Subcutaneous abdominal adipose tissue (tissue), 5 donors: ENCODE results near the gene ADARB2.

Experiments used
- H3K27ac ChIP-seq: one replicate; pipeline ENCODE4 v1.7.0; 2013; ENCODE audit warnings: low read depth, mild to moderate bottlenecking, inconsistent platforms, low read length, moderate library complexity
- H3K27me3 ChIP-seq, 5 donors: one replicate each; pipeline ENCODE4 v1.7.0; 2013; ENCODE audit warnings: low read length in 5 of 5, inconsistent platforms in 1 of 5; ENCODE audit not compliant: control insufficient read depth in 5 of 5, insufficient read depth in 4 of 5
- H3K36me3 ChIP-seq, 5 donors: one replicate each; pipeline ENCODE4 v1.7.0; 2013; ENCODE audit warnings: low read length in 5 of 5; ENCODE audit not compliant: control insufficient read depth in 5 of 5, insufficient read depth in 5 of 5
- H3K4me1 ChIP-seq, 5 donors: one replicate each; pipeline ENCODE4 v1.7.0; 2013; ENCODE audit warnings: low read length in 5 of 5, mild to moderate bottlenecking in 3 of 5, moderate library complexity in 1 of 5; ENCODE audit not compliant: control insufficient read depth in 5 of 5, insufficient read depth in 5 of 5
- H3K4me3 ChIP-seq, 5 donors: one replicate each; pipeline ENCODE4 v1.7.0; 2013; ENCODE audit warnings: low read length in 5 of 5, low read depth in 1 of 5
- H3K9ac ChIP-seq, 5 donors: one replicate each; pipeline ENCODE4 v1.7.0; 2013; ENCODE audit warnings: low read length in 5 of 5, mild to moderate bottlenecking in 4 of 5, moderate library complexity in 3 of 5
- H3K9me3 ChIP-seq, 5 donors: one replicate each; pipeline ENCODE4 v1.7.0; 2013; ENCODE audit warnings: low read length in 5 of 5; ENCODE audit not compliant: control insufficient read depth in 5 of 5
- donor health status: healthy.
- donor health status: healthy.
- donor health status: healthy.
- donor health status: healthy.
- donor health status: healthy.

The ADARB2 gene

DNA sequence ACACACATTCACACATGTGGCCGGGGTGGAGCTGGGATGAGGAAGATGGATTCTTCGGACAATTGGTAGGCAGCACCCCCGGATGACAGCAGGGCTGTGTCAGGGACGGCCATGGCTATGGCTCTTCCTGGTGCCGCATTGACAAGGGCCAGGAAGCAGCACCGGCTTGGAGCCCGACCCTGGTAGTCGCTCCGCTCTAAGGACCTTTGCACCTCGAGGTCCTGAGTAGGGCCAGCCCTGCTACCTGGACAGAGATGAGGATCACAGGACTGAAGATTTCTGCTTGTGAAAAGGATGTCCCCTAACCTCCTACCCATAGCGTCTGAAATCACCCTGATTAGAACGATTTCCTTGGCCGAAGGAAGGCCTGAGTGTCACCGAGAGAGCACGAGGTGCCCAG, 134.1 kb downstream of the ADARB2 start:
- Histone ChIP-seq H3K4me1 (peaks cover 0 to 2% (median 0%) of the 10 kb centered on the region in 5 donors), H3K27me3 (peaks cover under 1 to 17% (median 10%) of the 10 kb centered on the region in 5 donors), H3K36me3 (no peaks in the 10 kb centered on the region), H3K4me3 (no peak overlapping the region), H3K27ac (no peak overlapping the region), H3K9ac (no peak overlapping the region), H3K9me3 (no peaks in the 10 kb centered on the region)

DNA sequence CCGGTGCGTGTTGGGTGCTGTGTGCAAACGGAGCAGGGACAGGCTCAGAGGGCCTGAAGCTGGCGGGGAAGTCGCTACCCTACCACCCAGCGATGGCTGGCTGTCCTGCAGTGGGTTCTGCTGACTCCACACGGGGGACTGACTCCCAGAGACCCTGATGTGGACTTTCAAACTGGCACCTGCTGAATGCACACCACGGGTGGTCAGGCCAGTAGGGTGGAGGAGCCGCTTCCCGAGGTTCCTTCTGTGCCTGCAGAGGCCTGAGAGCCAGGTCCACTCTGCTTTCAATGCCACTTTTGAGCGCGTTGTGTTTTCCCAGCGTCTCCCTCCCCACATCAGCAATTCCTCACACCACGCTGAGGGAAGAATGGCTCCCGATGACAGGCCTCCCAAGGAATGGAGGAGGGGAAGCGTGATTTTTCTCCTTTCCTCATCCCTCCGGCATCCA, 135.3 kb downstream of the ADARB2 start:
- Histone ChIP-seq H3K27me3 (peaks cover 0 to 11% (median 7%) of the 10 kb centered on the region in 5 donors), H3K9ac (no peak overlapping the region), H3K4me3 (no peak overlapping the region), H3K27ac (no peak overlapping the region), H3K36me3 (no peaks in the 10 kb centered on the region), H3K4me1 (no peaks in the 10 kb centered on the region), H3K9me3 (peaks cover 0 to 3% (median 0%) of the 10 kb centered on the region in 5 donors)

DNA sequence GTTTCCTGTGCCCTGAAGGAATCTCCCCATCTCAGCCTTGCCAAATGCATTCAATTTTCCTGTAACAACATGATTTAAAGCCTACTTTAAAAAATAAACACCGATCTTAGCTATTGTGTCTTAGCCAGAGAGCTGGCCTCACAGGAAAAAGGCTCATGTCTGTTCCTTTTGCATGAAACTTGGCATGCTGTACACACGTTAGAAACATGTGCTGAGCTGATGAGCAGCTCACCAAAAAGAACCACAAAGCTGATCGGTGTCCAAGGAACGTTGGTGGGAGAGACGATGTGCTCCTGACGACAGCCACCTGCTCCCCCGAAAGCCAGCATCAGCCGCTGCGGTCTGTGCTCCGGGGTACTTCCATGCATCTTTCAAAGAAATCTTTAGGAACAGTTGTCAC, 135.9 kb downstream of the ADARB2 start:
- Histone ChIP-seq H3K27ac (no peak overlapping the region), H3K9me3 (peaks cover 0 to 3% (median 0%) of the 10 kb centered on the region in 5 donors)

DNA sequence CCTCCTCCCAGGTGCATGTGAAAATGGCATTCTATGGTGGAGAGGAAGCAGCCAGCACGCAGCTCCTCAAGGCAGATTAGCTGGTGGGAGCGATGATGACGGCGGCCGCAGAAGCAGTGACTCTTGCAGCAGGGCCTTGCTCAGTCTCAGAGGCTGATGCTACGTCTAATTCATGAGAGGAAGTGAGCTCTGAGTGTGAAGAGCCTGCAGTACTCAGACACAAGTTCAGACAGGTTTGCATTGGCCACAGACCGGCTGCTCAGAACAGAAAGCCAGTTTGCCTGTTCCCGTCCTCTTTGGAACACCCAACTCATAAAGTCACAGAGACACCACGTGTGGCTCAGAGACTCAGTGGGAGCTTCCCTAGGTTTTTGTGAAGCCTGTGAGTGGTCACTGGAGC, 136.5 kb downstream of the ADARB2 start:
- H3K27me3 ChIP-seq: peaks cover 0 to 10% (median 4%) of the 10 kb centered on the region in 5 donors
- no peaks in the 10 kb centered on the region for H3K4me1 ChIP-seq
- no peak overlapping the region for H3K27ac ChIP-seq
- no peak overlapping the region for H3K9ac ChIP-seq
- H3K9me3 ChIP-seq: peaks cover 0 to 3% (median 0%) of the 10 kb centered on the region in 5 donors
- no peak overlapping the region for H3K4me3 ChIP-seq
- H3K36me3 ChIP-seq: no peaks in the 10 kb centered on the region

More for the DNA sequence above, 135.9 kb downstream of the ADARB2 start:
- Histone ChIP-seq H3K4me1 (no peaks in the 10 kb centered on the region), H3K9ac (no peak overlapping the region), H3K36me3 (no peaks in the 10 kb centered on the region), H3K27me3 (peaks cover 0 to 14% (median 6%) of the 10 kb centered on the region in 5 donors), H3K4me3 (no peak overlapping the region)

DNA sequence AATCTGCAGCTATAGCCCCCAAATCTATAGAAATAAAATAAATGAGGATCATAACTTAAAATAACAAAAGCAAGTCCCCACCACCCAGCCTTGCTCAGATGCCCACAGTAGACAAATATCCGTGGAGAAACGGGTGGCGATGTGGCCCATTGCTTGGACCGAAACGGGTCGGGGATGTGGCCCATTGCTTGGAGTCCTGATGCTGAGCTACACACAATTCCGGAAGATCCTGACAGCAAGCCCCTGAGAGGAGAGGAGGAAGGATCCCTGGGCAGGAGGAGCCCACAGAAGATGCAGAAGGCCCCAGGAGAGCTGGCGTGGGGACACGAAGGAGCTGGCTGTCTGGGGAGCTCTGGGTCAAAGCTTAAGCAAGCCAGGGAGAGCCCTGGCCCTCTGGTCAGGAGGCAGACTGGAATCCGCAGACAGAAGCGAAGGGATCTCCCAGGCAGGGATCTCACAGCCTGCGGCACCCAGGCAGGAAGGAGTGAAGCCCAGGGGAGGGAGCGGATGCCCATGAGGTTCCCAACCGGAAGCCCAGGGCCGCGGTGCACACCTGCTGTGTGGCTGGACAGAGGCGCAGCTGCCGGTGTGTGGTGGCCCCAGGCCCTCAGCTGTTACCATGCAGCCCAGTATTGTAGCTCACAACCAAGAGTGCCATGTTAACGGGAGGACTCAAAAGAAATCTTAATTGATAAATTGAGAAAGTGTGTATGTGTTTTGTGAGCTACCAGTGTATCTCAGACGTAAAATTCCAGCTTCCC, 138.8 kb downstream of the ADARB2 start:
- Histone ChIP-seq H3K27ac (no peak overlapping the region), H3K9me3 (peaks cover 0 to 3% (median 0%) of the 10 kb centered on the region in 5 donors), H3K4me1 (no peaks in the 10 kb centered on the region), H3K36me3 (no peaks in the 10 kb centered on the region), H3K27me3 (peaks cover 0 to 10% (median 4%) of the 10 kb centered on the region in 5 donors), H3K9ac (no peak overlapping the region), H3K4me3 (no peak overlapping the region)

DNA sequence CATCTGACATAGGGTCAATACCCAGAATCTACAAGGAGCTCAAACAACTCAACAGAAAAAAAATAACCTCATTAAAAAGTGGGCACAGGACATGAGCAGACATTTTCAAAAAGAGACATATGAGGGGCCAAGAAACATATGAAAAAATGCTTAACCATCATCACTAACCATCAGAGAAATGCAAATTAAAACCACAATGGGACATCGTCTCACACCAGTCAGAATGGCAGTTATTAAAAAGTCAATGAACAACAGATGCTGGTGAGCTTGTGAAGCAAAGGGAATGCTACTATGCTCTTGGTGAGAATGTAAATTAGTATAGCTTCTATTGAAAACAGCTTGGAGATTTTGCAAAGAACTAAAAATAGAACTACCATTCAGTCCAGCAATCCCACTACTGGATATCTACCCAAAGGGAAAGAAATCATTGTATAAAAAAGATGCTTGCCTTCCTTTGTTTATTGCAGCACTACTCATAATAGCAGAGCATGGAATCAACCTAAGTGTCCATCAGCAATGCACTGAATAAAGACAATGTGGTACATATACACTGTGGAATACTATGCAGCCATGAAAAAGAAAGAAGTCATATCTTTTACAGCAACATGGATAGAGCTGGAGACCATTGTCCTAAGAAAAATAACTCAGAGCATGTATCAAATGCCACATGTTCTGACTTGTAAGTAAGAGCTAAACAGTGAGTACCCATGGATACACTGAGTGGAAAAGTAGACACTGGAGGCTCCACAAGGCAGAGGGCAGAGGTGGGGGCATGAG, 139.8 kb downstream of the ADARB2 start:
- Histone ChIP-seq H3K27me3 (peaks cover 0 to 9% (median 4%) of the 10 kb centered on the region in 5 donors), H3K9me3 (peaks cover 0 to 3% (median 0%) of the 10 kb centered on the region in 5 donors), H3K4me3 (no peak overlapping the region), H3K9ac (no peak overlapping the region), H3K27ac (no peak overlapping the region), H3K36me3 (no peaks in the 10 kb centered on the region), H3K4me1 (no peaks in the 10 kb centered on the region)

DNA sequence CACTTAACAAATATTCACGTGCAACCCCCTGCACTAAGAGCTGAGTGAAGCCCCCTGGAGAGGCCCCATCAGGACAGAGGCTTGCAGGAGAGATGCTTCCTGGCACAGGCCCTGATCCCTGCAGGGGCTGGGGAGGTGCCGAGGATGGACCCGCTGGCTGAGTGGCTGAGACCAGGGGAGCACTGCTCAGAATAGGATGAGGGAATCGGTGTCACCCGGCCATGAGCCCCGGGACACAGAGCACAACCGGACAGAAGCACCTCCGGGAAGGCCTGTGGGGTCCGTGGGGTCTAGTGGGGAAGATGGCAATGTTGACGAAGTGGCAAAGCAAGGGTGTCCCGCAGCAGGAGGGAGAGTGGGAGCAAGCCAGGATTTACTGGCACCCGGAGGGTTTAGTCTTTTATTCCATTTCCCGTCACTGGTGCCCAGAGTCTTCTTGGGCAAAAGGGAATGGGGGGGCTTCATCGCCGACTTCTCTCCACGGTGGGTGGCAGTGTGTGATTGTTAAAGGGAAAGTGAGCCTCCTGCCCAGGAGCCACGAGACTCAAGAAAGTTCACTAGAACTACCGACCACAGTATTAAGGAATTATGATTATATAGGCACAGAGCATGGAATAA, 140.7 kb downstream of the ADARB2 start:
- H3K9ac ChIP-seq: no peak overlapping the region
- peaks cover 0 to 4% (median 2%) of the 10 kb centered on the region in 5 donors for H3K27me3 ChIP-seq
- no peak overlapping the region for H3K4me3 ChIP-seq
- peaks cover 0 to 3% (median 0%) of the 10 kb centered on the region in 5 donors for H3K9me3 ChIP-seq
- H3K4me1 ChIP-seq: no peaks in the 10 kb centered on the region
- no peak overlapping the region for H3K27ac ChIP-seq
- no peaks in the 10 kb centered on the region for H3K36me3 ChIP-seq

DNA sequence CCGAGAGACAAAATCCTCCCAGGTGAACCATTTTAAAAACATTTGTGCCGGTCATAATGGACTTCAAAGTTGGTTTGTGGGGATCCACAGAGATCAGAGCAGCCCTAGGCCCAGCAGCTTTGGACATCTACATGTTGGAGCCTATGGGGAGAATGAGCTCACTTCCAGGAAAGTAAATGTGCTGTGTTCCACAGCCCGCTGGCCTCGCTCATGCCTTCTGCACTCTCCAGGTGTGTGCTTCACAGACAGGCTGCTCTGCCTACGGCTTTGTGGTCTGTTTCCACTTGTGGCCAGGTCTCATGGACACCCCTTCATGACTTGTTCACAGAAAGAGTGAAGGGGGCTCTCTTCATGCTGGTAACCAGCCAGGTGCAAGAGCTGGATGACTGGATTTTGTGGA, 141.6 kb downstream of the ADARB2 start:
- peaks cover 0 to 3% (median 0%) of the 10 kb centered on the region in 5 donors for H3K9me3 ChIP-seq
- H3K4me3 ChIP-seq: no peak overlapping the region
- H3K27me3 ChIP-seq: peaks cover 0 to 6% (median 2%) of the 10 kb centered on the region in 5 donors
- no peaks in the 10 kb centered on the region for H3K36me3 ChIP-seq
- H3K27ac ChIP-seq: no peak overlapping the region
- H3K9ac ChIP-seq: no peak overlapping the region
- no peaks in the 10 kb centered on the region for H3K4me1 ChIP-seq

DNA sequence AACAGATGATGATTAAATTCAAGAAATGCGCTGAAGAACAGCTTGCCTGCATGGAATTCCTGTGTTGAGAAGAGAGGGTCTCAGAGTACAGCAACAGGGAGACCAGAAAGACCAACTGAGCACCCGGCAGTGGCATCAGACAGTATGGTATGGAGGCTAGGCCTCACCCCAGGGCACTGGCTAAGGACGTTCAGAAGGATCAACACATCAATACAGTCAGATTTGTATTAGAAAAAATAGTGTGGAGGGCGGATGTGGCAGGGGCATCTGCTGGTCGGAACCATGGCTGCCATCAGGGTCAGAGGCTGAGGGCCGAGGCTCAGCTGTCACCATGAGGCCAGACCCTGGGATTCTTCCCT, 142.1 kb downstream of the ADARB2 start:
- Histone ChIP-seq H3K4me1 (no peaks in the 10 kb centered on the region), H3K9me3 (peaks cover 0 to 3% (median 0%) of the 10 kb centered on the region in 5 donors), H3K4me3 (no peak overlapping the region)

More for the DNA sequence above, 142.1 kb downstream of the ADARB2 start:
- no peaks in the 10 kb centered on the region for H3K36me3 ChIP-seq
- no peak overlapping the region for H3K9ac ChIP-seq
- H3K27me3 ChIP-seq: peaks cover 0 to 6% (median 2%) of the 10 kb centered on the region in 5 donors
- H3K27ac ChIP-seq: no peak overlapping the region
